ENCODE data around the gene THRB. TPM values are rescaled to one million over a fixed set of nuclear protein-coding genes. Genes with fewer than 3 reads are reported as not detected.

The THRB gene
- total and polyA plus RNA-seq, 9 of the 15 experiments (the other 6 are each of a cell fraction or from before 2014, with no cell fraction given) = 1.7 to 14.9 (median 6.9) TPM

- no peak overlapping the region for H3K4me2 ChIP-seq (ENCODE audit: insufficient read depth, low read length)
- ChIA-PET CTCF (ENCODE audit: low intra/inter-chr PET ratio) (no interaction called here), POLR2A (interaction anchor here (1.0 to 1.4 kb wide), 3 partner anchors 11 to 16 kb away, joined by 4 to 6 read pairs (median 4); no protein-coding TSS in a partner anchor)
- BruUV-seq (replicated peaks) = no TSS peak
- no peaks in the 10 kb centered on the region for H3K9me1 ChIP-seq (ENCODE audit: control insufficient read depth, insufficient read depth, low read length)
- peaks cover 15% of the 10 kb centered on the region; the same call in 2 of the 3 replicates for H3K79me2 ChIP-seq (ENCODE audit: control insufficient read depth, insufficient read depth, low read length)
- intact Hi-C loops (cut with micrococcal nuclease) (no loop called here), in situ Hi-C loops (cut with MboI) (no loop called here)
- no peaks in the 10 kb centered on the region for H4K20me1 ChIP-seq (replicated peaks; ENCODE audit: control insufficient read depth, insufficient read depth, low read length)
- DNase-seq (ENCODE audit: extremely low read depth in 1 of 4, low spot score in 3 of 4) (no peak), FAIRE-seq (no peak), ATAC-seq (no peak)
- H3K9ac ChIP-seq (ENCODE audit: insufficient read depth in 1 of 2, low read depth in 2 of 2, low read length in 2 of 2) = no peak overlapping the region
- no peaks in the 10 kb centered on the region for H3K36me3 ChIP-seq (ENCODE audit: control insufficient read depth, insufficient read depth, low read length)
- H3K4me3 ChIP-seq = no peak overlapping the region
- no peaks in the 10 kb centered on the region for H3K27me3 ChIP-seq (ENCODE audit: control insufficient read depth in 2 of 2, insufficient read depth in 2 of 2, low read length in 2 of 2)
- H3K9me3 ChIP-seq (replicated peaks; ENCODE audit: control insufficient read depth, insufficient read depth, low read depth, low read length) = no peaks in the 10 kb centered on the region
- no peaks in the 10 kb centered on the region; a peak in 2 of 5 replicates for H3K4me1 ChIP-seq (replicated peaks in 1 of 2; ENCODE audit: control insufficient read depth in 2 of 2, insufficient read depth in 2 of 2, low read length in 2 of 2)
- H3K27ac ChIP-seq (ENCODE audit: extremely low read depth, low read depth, low read length) = no peak overlapping the region
- H2AFZ ChIP-seq (ENCODE audit: low read depth, low read length) = no peak overlapping the region
- no peak for TF ChIP-seq RBBP5 (IDR thresholded peaks at IDR 0.05; ENCODE audit: borderline replicate concordance, insufficient read depth, low read length, poor library complexity, severe bottlenecking)
- no peak for TF ChIP-seq ARHGAP35 (IDR thresholded peaks at IDR 0.05; ENCODE audit: partially characterized antibody)
- TF ChIP-seq ZEB2 (IDR thresholded peaks at IDR 0.05) = no peak
- no peak for TF ChIP-seq BRF1 (IDR thresholded peaks at IDR 0.05; ENCODE audit: borderline replicate concordance, extremely low read depth, insufficient read length)
- TF ChIP-seq ZNF146 (CRISPR knock-in tag; IDR thresholded peaks at IDR 0.05; ENCODE audit: unreplicated experiment) = no peak
- no peak for TF ChIP-seq ZNF280B (CRISPR knock-in tag; IDR thresholded peaks at IDR 0.05)
- no peak for TF ChIP-seq ZBTB12 (CRISPR knock-in tag; IDR thresholded peaks at IDR 0.05)
- TF ChIP-seq CHD7 (IDR thresholded peaks at IDR 0.05; ENCODE audit: low read depth, low read length) = no peak
- TF ChIP-seq MCM5 (IDR thresholded peaks at IDR 0.05; ENCODE audit: low read depth) = no peak
Observed at GRCh38 chr3:24480497-24480896, 14.2 kb downstream of the THRB start.

Measured in K562 (cell line).